Activated T-helper 1 cell treated with anti-CD3 and anti-CD28 coated beads, Interleukin-12 subunit alpha, Interleukin-12 subunit beta, Interleukin-2, Interleukin-4 antibody, amounts not matched to agents 30 ng/mL and 10 ng/mL and 1 ng/mL, durations not matched to agents 14 hours and 24 hours and 36 hours (primary cell): ENCODE results near the gene KRTAP10-2. TPM values are rescaled to one million over a fixed set of nuclear protein-coding genes. Genes with fewer than 3 reads are reported as not detected.

Experiments
- DNase-seq: peaks from one replicate; pipeline ENCODE4 v3.0.0; 2021; ENCODE audit warnings: low spot score
- H3K27ac Mint-ChIP-seq: one replicate; pipeline ENCODE4 v1.8.0; 2021; ENCODE audit warnings: mild to moderate bottlenecking, mixed read lengths
- H3K27me3 Mint-ChIP-seq: one replicate; pipeline ENCODE4 v1.8.0; 2022; ENCODE audit warnings: mild to moderate bottlenecking, moderate library complexity, mixed read lengths; ENCODE audit not compliant: insufficient read depth
- H3K36me3 Mint-ChIP-seq: one replicate; pipeline ENCODE4 v1.8.0; 2021; ENCODE audit warnings: low read depth, mixed read lengths
- H3K4me1 Mint-ChIP-seq: one replicate; pipeline ENCODE4 v1.8.0; 2021; ENCODE audit warnings: low read depth, mixed read lengths
- H3K4me3 Mint-ChIP-seq: one replicate; pipeline ENCODE4 v1.8.0; 2021; ENCODE audit warnings: mild to moderate bottlenecking, moderate library complexity, mixed read lengths
- H3K9me3 Mint-ChIP-seq: one replicate; pipeline ENCODE4 v1.8.0; 2021; ENCODE audit warnings: mixed read lengths
- intact Hi-C: fragments of 100-400 bp; cut with micrococcal nuclease; formaldehyde crosslinking; loops from one replicate; pipeline ENCODE4 v1.15.1; 2024
- total RNA-seq: library from RNA; stranded (reverse); gene quantifications from 2 replicates; pipeline ENCODE4 v1.2.3, GENCODE V29; 2022

The KRTAP10-2 gene
- total RNA-seq, 1 donor from 2014 or later, result not detected

- no peak overlapping the region for H3K4me3 Mint-ChIP-seq
- intact Hi-C loops, result no loop called here
Observed at GRCh38 chr21:44512496-44513388, 38.6 kb downstream of the KRTAP10-2 start.

GRCh38 chr21:44511938-44512275 is 39.4 kb downstream of the KRTAP10-2 start:
- Mint-ChIP-seq H3K9me3 (no peaks in the 10 kb centered on the region), H3K27ac (no peak overlapping the region), H3K4me1 (peaks cover under 1% of the 10 kb centered on the region), H3K36me3 (no peaks in the 10 kb centered on the region), H3K4me3 (no peak overlapping the region), H3K27me3 (peaks cover 6% of the 10 kb centered on the region)
- DNase-seq, result no peak
- intact Hi-C loops, result loop anchor here (2.0 kb wide), 2 partner anchors 289 to 363 kb away; partner anchors contain the start of gene UBE2G2

More at GRCh38 chr21:44512496-44513388, 38.6 kb downstream of the KRTAP10-2 start:
- Mint-ChIP-seq H3K4me1 (peaks cover 4% of the 10 kb centered on the region), H3K36me3 (no peaks in the 10 kb centered on the region), H3K27me3 (peaks cover 4% of the 10 kb centered on the region), H3K9me3 (no peaks in the 10 kb centered on the region), H3K27ac (no peak overlapping the region)
- no peak for DNase-seq

GRCh38 chr21:44511219-44511937 is 39.9 kb downstream of the KRTAP10-2 start:
- no peak overlapping the region for H3K27ac Mint-ChIP-seq
- H3K27me3 Mint-ChIP-seq, result peaks cover 6% of the 10 kb centered on the region
- no peaks in the 10 kb centered on the region for H3K36me3 Mint-ChIP-seq
- H3K9me3 Mint-ChIP-seq, result no peaks in the 10 kb centered on the region
- no peak for DNase-seq
- intact Hi-C loops, result loop anchor here (2.0 kb wide), 2 partner anchors 289 to 363 kb away; partner anchors contain the start of gene UBE2G2
- no peaks in the 10 kb centered on the region for H3K4me1 Mint-ChIP-seq
- H3K4me3 Mint-ChIP-seq, result no peak overlapping the region

- peaks cover 6% of the 10 kb centered on the region for H3K27me3 Mint-ChIP-seq
- no peaks in the 10 kb centered on the region for H3K4me1 Mint-ChIP-seq
- no peaks in the 10 kb centered on the region for H3K36me3 Mint-ChIP-seq
- DNase-seq, result peak; percentile 72
- no peak overlapping the region for H3K4me3 Mint-ChIP-seq
- intact Hi-C loops, result loop anchor here (1.0 to 2.0 kb wide), 4 partner anchors 232 to 364 kb away; partner anchors contain the start of gene UBE2G2
- H3K27ac Mint-ChIP-seq, result no peak overlapping the region
- no peaks in the 10 kb centered on the region for H3K9me3 Mint-ChIP-seq
Observed at GRCh38 chr21:44510508-44511218, 40.6 kb downstream of the KRTAP10-2 start.

- no peak for DNase-seq
- Mint-ChIP-seq H3K36me3 (no peaks in the 10 kb centered on the region), H3K27ac (no peak overlapping the region), H3K9me3 (no peaks in the 10 kb centered on the region), H3K4me1 (no peaks in the 10 kb centered on the region), H3K4me3 (no peak overlapping the region), H3K27me3 (peaks cover 6% of the 10 kb centered on the region)
- intact Hi-C loops, result loop anchor here (1.0 to 2.0 kb wide), 4 partner anchors 232 to 365 kb away; partner anchors contain the start of gene UBE2G2
Observed at GRCh38 chr21:44510109-44510507, 41.2 kb downstream of the KRTAP10-2 start.

GRCh38 chr21:44509539-44509938 is 41.8 kb downstream of the KRTAP10-2 start:
- peaks cover 6% of the 10 kb centered on the region for H3K27me3 Mint-ChIP-seq
- H3K4me3 Mint-ChIP-seq, result no peak overlapping the region
- H3K4me1 Mint-ChIP-seq, result no peaks in the 10 kb centered on the region
- H3K36me3 Mint-ChIP-seq, result no peaks in the 10 kb centered on the region
- no peak for DNase-seq
- intact Hi-C loops, result no loop called here
- no peaks in the 10 kb centered on the region for H3K9me3 Mint-ChIP-seq
- no peak overlapping the region for H3K27ac Mint-ChIP-seq

- intact Hi-C loops, result no loop called here
- Mint-ChIP-seq H3K36me3 (no peaks in the 10 kb centered on the region), H3K4me1 (no peaks in the 10 kb centered on the region), H3K4me3 (no peak overlapping the region), H3K27ac (no peak overlapping the region), H3K27me3 (peaks cover 6% of the 10 kb centered on the region), H3K9me3 (no peaks in the 10 kb centered on the region)
- no peak for DNase-seq
Observed at GRCh38 chr21:44508711-44509445, 42.4 kb downstream of the KRTAP10-2 start.

- intact Hi-C loops, result no loop called here
- no peak overlapping the region for H3K4me3 Mint-ChIP-seq
Observed at GRCh38 chr21:44508426-44508710, 42.9 kb downstream of the KRTAP10-2 start.

GRCh38 chr21:44507673-44508425 is 43.5 kb downstream of the KRTAP10-2 start:
- intact Hi-C loops, result no loop called here
- no peak overlapping the region for H3K27ac Mint-ChIP-seq
- no peaks in the 10 kb centered on the region for H3K4me1 Mint-ChIP-seq
- H3K4me3 Mint-ChIP-seq, result no peak overlapping the region
- no peaks in the 10 kb centered on the region for H3K9me3 Mint-ChIP-seq
- no peak for DNase-seq
- no peaks in the 10 kb centered on the region for H3K36me3 Mint-ChIP-seq
- H3K27me3 Mint-ChIP-seq, result peaks cover 6% of the 10 kb centered on the region

More at GRCh38 chr21:44508426-44508710, 42.9 kb downstream of the KRTAP10-2 start:
- peaks cover 6% of the 10 kb centered on the region for H3K27me3 Mint-ChIP-seq
- H3K9me3 Mint-ChIP-seq, result no peaks in the 10 kb centered on the region
- H3K27ac Mint-ChIP-seq, result no peak overlapping the region
- H3K4me1 Mint-ChIP-seq, result no peaks in the 10 kb centered on the region
- no peak for DNase-seq
- no peaks in the 10 kb centered on the region for H3K36me3 Mint-ChIP-seq

GRCh38 chr21:44506279-44507255 is 44.7 kb downstream of the KRTAP10-2 start:
- H3K27ac Mint-ChIP-seq, result no peak overlapping the region
- intact Hi-C loops, result no loop called here

GRCh38 chr21:44505673-44506278 is 45.5 kb downstream of the KRTAP10-2 start:
- intact Hi-C loops, result no loop called here
- H3K4me1 Mint-ChIP-seq, result no peaks in the 10 kb centered on the region
- no peak overlapping the region for H3K4me3 Mint-ChIP-seq
- no peak for DNase-seq
- H3K36me3 Mint-ChIP-seq, result no peaks in the 10 kb centered on the region
- H3K27me3 Mint-ChIP-seq, result peaks cover 3% of the 10 kb centered on the region
- no peak overlapping the region for H3K27ac Mint-ChIP-seq
- no peaks in the 10 kb centered on the region for H3K9me3 Mint-ChIP-seq

More at GRCh38 chr21:44506279-44507255, 44.7 kb downstream of the KRTAP10-2 start:
- DNase-seq, result no peak
- no peaks in the 10 kb centered on the region for H3K4me1 Mint-ChIP-seq
- H3K27me3 Mint-ChIP-seq, result peaks cover 6% of the 10 kb centered on the region
- no peaks in the 10 kb centered on the region for H3K36me3 Mint-ChIP-seq
- no peak overlapping the region for H3K4me3 Mint-ChIP-seq
- no peaks in the 10 kb centered on the region for H3K9me3 Mint-ChIP-seq
